ENCODE data around the gene NRIP2.
A peak's percentile ranks its signal among the peaks of the same experiment; 100 is the strongest.

The NRIP2 gene

DNA sequence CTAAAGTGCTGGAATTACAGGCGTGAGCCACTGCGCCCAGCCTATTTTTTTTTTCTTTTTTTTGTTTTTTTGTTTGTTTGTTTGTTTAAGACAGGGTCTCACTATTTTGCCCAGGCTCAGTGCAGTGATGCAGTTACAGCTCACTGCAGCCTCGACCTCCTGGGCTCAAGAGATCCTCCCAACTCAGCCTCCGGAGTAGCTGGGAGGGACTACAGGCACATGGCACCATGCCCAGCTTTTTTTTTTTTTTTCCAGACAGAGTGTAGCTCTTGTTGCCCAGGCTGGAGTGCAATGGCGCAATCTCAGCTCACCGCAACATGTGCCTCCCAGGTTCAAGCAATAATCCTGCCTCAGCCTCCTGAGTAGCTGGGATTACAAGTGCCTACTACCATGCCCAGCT is 28.1 kb downstream of the NRIP2 start:
- DNase-seq (ENCODE audit: low read depth in 2 of 2), result no peak

- no peak for DNase-seq (ENCODE audit: low read depth in 2 of 2)
Measured at GRCh38 chr12:2805143-2805520, 29.7 kb downstream of the NRIP2 start.

GRCh38 chr12:2804393-2805142 is 30.3 kb downstream of the NRIP2 start:
- DNase-seq (ENCODE audit: low read depth in 2 of 2), result no peak

DNA sequence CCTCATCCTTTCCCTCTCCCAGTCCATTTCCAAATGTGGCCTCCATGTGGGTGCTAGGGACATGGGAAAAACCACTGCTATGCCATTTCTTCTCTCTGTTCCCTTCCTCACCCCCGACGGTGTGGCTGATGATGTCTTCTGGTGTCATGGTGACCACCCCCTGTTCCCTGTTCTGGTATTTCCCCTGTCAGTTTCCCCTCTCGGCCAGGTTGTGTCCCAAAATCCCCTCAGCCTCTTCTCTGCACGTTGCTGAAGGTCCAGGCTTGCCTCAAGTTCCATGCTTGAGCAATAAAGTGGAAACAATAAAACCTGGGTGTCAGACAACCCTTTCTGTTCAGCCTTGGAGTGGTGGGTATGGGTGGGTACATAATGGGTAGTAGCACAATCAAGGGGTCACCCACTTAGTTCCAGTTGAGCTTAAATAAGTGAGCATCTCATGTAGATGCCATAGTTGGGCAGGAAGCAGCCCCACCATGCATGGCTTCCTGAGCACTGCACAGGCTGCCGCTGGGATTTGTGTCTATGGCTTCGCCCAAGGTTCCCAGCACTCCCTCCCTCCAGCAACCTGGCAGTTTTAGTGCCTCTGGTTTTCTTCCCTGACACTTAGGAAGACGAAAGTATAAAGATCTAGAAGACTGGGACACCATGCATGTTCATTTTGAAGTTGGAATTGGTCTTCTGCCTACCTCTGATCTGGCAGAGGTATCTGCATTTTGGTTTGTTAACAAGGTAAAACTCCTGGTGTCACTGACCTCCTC is 31.0 kb downstream of the NRIP2 start:
- no peak for DNase-seq (ENCODE audit: low read depth in 2 of 2)

DNA sequence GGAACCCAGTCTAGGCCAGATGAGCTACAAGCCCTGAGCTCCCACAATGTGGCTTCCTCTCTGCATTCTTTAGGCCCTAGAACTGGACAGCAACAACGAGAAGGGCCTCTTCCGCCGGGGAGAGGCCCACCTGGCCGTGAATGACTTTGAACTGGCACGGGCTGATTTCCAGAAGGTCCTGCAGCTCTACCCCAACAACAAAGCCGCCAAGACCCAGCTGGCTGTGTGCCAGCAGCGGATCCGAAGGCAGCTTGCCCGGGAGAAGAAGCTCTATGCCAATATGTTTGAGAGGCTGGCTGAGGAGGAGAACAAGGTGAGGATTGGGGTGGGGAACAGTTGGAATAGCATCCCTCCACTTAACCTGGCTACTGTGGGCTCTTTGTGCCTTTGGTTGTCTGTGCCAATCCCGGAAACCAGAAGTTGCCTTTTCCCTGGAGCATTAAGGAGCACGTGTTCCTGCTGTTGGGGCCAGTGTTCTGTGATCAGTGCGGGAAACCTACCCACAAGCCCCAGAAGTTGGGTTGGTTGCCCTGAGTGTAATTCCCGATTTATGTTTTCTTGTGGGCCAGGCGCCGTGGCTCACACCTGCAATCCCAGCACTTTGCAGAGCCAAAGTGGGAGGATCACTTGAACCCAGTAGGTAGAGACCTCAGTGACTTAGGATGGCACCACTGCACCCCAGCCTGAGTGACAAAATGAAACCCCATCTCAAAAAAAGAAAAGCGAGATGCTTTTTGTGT is 33.6 kb downstream of the NRIP2 start:
- no peak for DNase-seq (ENCODE audit: low read depth in 2 of 2)

DNA sequence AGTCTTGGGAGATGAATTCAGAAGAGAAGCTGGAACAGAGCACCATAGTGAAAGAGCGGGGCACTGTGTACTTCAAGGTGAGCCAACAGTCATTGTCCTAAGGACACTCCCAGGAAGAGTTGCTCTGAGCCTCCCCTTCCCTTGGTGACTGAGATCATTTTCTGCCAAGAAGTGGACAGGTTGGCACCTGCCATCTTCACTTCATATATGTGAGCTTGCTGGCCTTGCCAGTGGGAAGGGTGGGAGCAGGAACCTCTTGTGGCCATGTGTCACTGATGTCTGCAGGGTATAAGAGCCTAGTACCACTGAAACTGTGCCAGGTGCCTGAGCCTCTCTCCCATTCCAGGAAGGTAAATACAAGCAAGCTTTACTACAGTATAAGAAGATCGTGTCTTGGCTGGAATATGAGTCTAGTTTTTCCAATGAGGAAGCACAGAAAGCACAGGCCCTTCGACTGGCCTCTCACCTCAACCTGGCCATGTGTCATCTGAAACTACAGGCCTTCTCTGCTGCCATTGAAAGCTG is 34.7 kb downstream of the NRIP2 start:
- no peak for DNase-seq (ENCODE audit: low read depth in 2 of 2)

- no peak for DNase-seq (ENCODE audit: low read depth in 2 of 2)
Measured at GRCh38 chr12:2797721-2798418, 37.0 kb downstream of the NRIP2 start.

- no peak for DNase-seq (ENCODE audit: low read depth in 2 of 2)
Measured at GRCh38 chr12:2796187-2796666, 38.6 kb downstream of the NRIP2 start.

DNA sequence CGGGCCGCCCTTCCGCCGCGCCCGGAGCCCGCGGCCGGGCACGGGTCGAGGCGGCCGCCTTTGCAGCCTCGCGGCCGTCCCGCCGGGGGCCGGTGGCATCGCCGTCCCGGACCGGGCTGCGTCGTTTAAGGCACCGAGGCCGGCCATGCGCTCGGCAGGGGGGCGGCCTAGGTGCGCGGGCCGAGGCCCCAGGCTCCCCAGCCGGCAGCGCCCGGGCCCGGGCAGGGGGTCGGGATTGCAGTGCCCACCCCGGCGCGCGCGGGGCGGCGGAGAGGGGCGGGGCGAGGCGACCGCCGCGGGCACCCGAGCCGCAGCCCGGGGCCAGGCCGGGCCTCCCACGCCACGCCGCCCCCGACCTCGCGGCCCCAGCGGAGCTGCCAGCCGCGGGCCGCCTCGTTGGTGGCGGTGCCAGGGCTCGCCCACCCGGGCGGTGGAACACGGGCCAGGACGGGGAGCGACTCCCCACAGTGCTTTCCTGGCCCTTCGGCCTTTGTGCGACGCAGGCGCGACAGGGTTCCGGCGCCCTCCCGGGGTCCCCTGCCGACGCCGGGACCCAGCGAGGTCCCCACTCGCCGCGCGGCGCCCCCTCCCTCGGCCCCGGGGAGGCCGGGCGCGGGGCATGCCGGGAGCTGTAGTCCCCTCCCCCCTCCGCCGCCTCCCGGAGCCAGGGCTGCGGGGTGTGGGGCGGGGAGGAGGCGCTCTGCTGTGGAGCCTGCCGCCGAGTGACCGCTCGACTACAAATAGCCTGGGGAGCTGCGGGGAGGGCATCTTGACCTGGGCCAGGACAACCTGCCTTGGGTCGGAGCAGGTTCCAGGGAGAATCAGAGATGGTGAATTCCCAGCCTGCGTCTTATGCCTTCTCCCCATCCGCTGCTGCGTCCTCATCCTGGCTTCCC is 39.3 kb downstream of the NRIP2 start:
- peak; percentile 45 to 62 for DNase-seq (ENCODE audit: low read depth in 2 of 2)

DNA sequence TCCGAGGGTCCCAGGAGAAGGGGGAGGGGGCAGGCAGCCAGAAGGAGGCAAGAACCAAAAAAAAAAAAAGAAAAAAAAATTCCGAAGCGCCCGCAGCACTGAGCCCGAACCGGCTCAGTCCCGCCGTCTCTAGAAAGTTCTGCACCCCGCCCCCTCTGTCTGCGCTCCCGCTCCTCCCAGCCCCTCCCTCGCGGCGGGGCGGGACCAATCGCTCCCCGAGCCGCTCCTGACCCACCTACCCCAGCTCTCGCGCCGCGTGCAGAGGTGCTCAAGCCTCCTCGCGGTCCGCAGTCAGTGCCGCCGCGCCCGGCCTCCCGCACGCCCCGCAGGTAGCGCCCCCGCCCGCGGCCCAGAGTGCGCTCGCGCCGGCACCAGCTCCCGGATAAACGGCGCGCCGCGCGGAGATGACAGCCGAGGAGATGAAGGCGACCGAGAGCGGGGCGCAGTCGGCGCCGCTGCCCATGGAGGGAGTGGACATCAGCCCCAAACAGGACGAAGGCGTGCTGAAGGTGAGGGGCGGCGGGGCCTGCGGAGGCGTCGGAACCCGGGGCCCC is 40.0 kb downstream of the NRIP2 start, which contains the start of gene FKBP4:
Gene FKBP4, plus strand, starts transcription at position 235 of the 554 bp plus-strand sequence. Its CDS starts 170 bp downstream, at position 405.
- DNase-seq (ENCODE audit: low read depth in 2 of 2), result peak; percentile 79 to 84

DNA sequence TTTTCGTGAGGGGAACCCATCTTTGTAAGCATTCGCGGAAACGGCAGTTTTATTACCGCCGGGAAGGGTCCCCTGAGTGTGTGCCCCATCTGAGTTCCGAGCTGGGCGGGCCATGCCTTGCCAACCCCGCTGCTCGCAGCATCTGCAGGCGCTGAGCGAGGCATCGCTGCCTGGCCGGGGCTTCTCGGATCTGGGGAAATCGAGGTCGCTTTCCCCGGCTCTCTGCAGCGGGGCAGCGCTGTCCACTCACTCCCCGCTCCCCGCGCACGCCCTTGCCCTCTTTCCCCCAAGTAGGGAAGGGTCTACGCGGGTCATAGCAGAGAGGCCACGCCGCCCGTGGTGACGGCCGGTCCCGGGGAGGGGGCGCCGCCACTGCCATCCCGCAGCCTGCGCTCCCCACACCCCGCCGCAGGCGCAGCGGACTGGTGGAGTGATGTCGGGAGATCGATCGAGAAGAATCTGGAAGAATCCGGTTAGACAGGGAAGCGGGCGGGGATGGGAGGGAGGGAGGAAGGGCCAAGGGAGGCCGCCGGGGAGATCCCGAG is 40.6 kb downstream of the NRIP2 start:
- peak in 1 of 2 experiments; percentile 12 for DNase-seq (ENCODE audit: low read depth in 2 of 2)

DNA sequence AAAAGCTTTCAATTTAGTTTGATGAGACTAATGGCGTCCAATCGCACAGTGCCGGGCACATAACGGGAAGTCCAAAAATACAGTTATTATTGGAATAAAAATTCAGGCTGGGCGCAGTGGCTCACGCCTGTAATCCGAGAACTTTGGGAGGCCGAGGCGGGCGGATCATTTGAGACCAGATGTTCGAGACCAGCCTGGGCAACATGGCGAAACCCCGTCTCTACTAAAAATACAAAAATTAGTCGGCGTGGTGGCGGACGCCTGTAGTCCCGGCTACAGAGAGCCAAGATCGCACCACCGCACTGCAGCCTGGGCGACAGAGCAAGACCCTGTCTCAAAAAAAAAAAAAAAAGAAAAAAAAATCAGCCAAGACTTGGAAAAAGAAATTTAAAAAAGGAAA is 41.3 kb downstream of the NRIP2 start:
- DNase-seq (ENCODE audit: low read depth in 2 of 2), result no peak

DNA sequence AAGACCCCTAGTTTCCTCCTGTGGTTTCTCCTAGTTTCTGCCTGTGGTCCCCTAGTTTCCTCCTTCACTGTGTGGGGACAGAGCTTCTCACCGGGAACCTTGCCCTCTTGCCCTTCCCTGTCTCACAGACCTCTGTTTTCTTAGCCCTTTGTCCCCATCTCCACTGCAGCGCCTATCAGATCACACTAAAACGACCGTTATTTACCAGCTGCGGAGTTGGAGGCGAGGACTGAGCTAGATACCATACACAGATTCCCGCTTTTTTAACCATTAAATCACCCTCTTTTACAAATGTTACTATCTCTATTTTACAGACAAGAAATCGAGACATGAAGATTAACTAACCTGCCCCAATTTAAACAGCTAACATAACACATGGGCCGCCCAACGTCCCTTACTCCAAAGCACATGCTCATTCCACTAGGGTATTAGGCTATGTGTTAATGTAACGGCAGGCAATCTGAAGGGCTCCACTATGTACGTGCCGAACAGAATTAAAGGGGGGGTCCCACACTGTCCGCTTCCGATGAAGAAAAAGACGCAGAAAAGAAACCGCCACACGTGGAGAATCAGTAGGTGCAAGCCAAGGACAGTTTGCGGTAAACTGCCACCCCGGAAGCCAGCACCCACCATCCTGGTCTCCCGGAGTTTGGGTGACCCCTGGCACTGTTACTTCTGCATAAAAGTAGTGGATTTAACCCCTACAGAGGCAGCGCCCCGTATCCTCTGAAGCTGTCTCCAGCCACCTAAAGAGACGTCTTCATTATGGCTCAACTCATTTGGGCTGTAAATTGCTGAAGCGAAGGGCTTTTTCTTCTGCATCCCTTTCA is 41.9 kb downstream of the NRIP2 start:
- DNase-seq (ENCODE audit: low read depth in 2 of 2), result no peak

- DNase-seq (ENCODE audit: low read depth in 2 of 2), result no peak
Measured at GRCh38 chr12:2791089-2791488, 43.7 kb downstream of the NRIP2 start.

GRCh38 chr12:2785017-2785416 is 49.8 kb downstream of the NRIP2 start:
- DNase-seq (ENCODE audit: low read depth in 2 of 2), result no peak

- DNase-seq (ENCODE audit: low read depth in 2 of 2), result peak in 1 of 2 experiments; percentile 49
Measured at GRCh38 chr12:2783936-2784600, 50.8 kb downstream of the NRIP2 start.

- DNase-seq (ENCODE audit: low read depth in 2 of 2), result no peak
Measured at GRCh38 chr12:2779281-2779680, 55.6 kb downstream of the NRIP2 start.

GRCh38 chr12:2776129-2776806 is 58.6 kb downstream of the NRIP2 start:
- no peak for DNase-seq (ENCODE audit: low read depth in 2 of 2)
